ENCODE measurements around the gene STRAP. TPM values are rescaled to one million over a fixed set of nuclear protein-coding genes. Genes with fewer than 3 reads are reported as not detected.
"Not testable (repeated sequence)": the region's sequence is repeated elsewhere in the genome, so short reads cannot be mapped to it uniquely, and the experiment has no call there.

STRAP gene
- total RNA-seq, 1 donor: 69.5 TPM

DNA sequence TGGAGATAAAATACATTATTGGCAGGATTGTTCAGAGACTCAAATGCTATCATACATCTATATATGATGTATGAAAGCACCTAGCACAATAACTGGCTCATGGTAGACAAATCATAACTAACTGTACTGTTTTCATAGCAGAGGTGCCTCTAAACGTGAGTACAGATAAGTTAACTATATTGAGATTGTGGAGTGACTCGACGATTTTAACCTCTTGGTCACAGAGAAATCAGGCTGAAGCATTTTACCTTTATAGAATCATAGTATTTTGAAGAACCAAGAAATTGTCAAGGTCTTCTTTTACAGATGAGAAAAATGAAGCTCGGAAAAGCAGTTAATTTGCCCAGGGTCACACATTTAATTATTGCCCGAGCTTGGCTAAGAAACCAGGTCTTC lies 28.3 kb downstream of the STRAP start:
- Histone ChIP-seq H3K27ac (ENCODE audit: low read depth, low read length) (peak overlapping the region; percentile 79), H3K4me3 (ENCODE audit: insufficient read depth, low read length) (peak overlapping the region; percentile 85), H3K4me2 (ENCODE audit: insufficient read depth, low read length) (peak overlapping the region; percentile 84), H3K79me2 (ENCODE audit: insufficient read depth, low read length) (peaks cover 18% of the 10 kb centered on the region), H4K20me1 (ENCODE audit: insufficient read depth, low read length) (no peaks in the 10 kb centered on the region), H3K9me3 (ENCODE audit: low read depth, low read length) (no peaks in the 10 kb centered on the region), H2AFZ (ENCODE audit: low read length) (peak overlapping the region; percentile 58), H3K4me1 (ENCODE audit: insufficient read depth, low read length) (peaks cover 13% of the 10 kb centered on the region), H3K27me3 (ENCODE audit: insufficient read depth, low read length) (no peaks in the 10 kb centered on the region), H3K36me3 (ENCODE audit: insufficient read depth, low read length) (peaks cover 18% of the 10 kb centered on the region)
- TF ChIP-seq, protein P1, sequence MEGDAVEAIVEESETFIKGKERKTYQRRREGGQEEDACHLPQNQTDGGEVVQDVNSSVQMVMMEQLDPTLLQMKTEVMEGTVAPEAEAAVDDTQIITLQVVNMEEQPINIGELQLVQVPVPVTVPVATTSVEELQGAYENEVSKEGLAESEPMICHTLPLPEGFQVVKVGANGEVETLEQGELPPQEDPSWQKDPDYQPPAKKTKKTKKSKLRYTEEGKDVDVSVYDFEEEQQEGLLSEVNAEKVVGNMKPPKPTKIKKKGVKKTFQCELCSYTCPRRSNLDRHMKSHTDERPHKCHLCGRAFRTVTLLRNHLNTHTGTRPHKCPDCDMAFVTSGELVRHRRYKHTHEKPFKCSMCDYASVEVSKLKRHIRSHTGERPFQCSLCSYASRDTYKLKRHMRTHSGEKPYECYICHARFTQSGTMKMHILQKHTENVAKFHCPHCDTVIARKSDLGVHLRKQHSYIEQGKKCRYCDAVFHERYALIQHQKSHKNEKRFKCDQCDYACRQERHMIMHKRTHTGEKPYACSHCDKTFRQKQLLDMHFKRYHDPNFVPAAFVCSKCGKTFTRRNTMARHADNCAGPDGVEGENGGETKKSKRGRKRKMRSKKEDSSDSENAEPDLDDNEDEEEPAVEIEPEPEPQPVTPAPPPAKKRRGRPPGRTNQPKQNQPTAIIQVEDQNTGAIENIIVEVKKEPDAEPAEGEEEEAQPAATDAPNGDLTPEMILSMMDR (IDR thresholded peaks at IDR 0.05; ENCODE audit: extremely low read depth, low read depth, low read length): no peak
- DNase-seq (ENCODE audit: insufficient read length, low spot score, missing footprints): no peak

DNA sequence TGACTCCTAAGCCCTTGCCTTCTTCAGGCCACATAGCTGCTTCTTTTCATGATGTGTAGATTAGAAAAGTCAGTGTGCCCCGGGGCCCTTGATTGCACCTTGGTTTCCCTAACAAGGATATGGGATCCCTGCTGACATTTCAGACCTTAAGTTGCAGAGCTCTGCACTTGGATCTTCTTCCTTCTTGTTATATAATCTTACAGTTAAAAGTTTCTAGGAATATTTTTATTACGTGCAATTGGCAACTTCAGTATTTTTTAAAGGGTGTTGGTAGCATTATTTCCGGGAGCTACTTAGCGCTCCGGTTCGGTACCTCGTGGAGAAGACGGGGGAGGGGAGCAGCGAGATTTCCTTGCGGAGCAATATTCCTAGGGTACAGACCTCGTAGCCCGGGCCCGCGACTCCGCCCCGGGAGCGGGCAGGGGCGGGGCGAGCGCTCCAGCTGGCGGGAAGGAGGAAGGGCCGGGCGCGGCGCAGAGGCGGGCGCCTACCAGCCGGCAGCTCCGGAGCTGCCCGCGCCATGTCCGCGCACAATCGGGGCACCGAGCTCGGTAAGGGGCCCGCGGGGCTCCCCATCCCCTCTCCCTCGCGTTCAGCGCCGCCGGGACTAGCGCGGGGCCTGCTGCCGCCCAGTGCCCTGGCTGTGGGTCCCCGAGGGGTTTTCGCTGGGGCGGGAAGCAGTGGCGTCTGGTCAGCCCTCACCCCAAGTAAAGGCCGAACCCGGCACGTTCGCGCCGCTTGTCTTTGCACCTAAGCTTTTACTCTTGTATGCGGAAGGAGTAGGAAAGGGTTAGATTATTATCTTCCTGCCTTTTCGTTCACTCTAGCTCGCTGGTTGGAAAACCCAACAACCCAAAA lies 28.9 kb downstream of the STRAP start, which contains the start of gene DERA:
DERA (plus strand) TSS at position 469 of the 858 bp plus-strand sequence; CDS start at position 521, 52 bp downstream.
- H3K4me3 ChIP-seq (ENCODE audit: insufficient read depth, low read length): peak within 1 kb of the TSS; percentile 85
- no peaks in the 10 kb centered on the region for H3K9me3 ChIP-seq (ENCODE audit: low read depth, low read length)
- peak within 1 kb of the TSS; percentile 65 for H2AFZ ChIP-seq (ENCODE audit: low read length)
- H3K4me2 ChIP-seq (ENCODE audit: insufficient read depth, low read length): peak within 1 kb of the TSS; percentile 84
- no peaks in the 10 kb centered on the region for H3K27me3 ChIP-seq (ENCODE audit: insufficient read depth, low read length)
- peak; percentile 93 for DNase-seq (ENCODE audit: insufficient read length, low spot score, missing footprints)
- peaks cover 13% of the 10 kb centered on the region for H3K4me1 ChIP-seq (ENCODE audit: insufficient read depth, low read length)
- peak within 1 kb of the TSS; percentile 79 for H3K27ac ChIP-seq (ENCODE audit: low read depth, low read length)
- H4K20me1 ChIP-seq (ENCODE audit: insufficient read depth, low read length): no peaks in the 10 kb centered on the region
- peaks cover 24% of the 10 kb centered on the region for H3K79me2 ChIP-seq (ENCODE audit: insufficient read depth, low read length)
- TF ChIP-seq, protein P1 (IDR thresholded peaks at IDR 0.05; ENCODE audit: extremely low read depth, low read depth, low read length): no peak
- H3K36me3 ChIP-seq (ENCODE audit: insufficient read depth, low read length): peaks cover 20% of the 10 kb centered on the region

DNA sequence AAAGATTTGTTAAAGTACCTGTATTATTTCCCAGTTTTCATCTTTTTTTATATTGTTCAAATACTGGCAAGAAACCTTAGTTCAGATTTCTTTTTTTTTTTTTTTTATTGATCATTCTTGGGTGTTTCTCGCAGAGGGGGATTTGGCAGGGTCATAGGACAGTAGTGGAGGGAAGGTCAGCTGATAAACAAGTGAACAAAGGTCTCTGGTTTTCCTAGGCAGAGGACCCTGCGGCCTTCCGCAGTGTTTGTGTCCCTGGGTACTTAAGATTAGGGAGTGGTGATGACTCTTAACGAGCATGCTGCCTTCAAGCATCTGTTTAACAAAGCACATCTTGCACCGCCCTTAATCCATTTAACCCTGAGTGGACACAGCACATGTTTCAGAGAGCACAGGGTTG lies 29.7 kb downstream of the STRAP start:
- peak overlapping the region; percentile 79 for H3K27ac ChIP-seq (ENCODE audit: low read depth, low read length)
- peaks cover 25% of the 10 kb centered on the region for H3K79me2 ChIP-seq (ENCODE audit: insufficient read depth, low read length)
- H2AFZ ChIP-seq (ENCODE audit: low read length); DNase-seq (ENCODE audit: insufficient read length, low spot score, missing footprints); H3K9me3 ChIP-seq (ENCODE audit: low read depth, low read length); H3K27me3 ChIP-seq (ENCODE audit: insufficient read depth, low read length); H4K20me1 ChIP-seq (ENCODE audit: insufficient read depth, low read length): not testable (repeated sequence)
- peak overlapping the region; percentile 85 for H3K4me3 ChIP-seq (ENCODE audit: insufficient read depth, low read length)
- H3K36me3 ChIP-seq (ENCODE audit: insufficient read depth, low read length): peaks cover 12% of the 10 kb centered on the region
- H3K4me2 ChIP-seq (ENCODE audit: insufficient read depth, low read length): peak overlapping the region; percentile 84
- peaks cover 13% of the 10 kb centered on the region for H3K4me1 ChIP-seq (ENCODE audit: insufficient read depth, low read length)

DNA sequence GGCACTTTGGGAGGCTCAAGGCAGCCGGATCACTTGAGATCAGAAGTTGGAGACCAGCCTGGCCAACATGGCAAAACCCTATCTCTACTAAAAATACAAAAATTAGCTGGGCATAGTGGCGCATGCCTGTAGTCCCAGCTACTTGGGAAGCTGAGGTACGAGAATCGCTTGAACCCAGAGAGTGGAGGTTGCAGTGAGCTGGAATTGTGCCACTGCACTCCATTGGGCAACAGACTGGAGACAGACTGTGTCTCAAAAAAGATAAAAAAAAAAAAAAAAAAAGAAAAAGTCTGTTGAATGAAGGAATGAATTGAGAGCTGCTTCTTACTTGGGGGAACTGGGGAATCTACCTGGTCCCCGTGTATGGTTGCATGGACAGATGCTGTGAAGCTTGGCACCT lies 31.9 kb downstream of the STRAP start:
- H3K27ac ChIP-seq (ENCODE audit: low read depth, low read length); H3K9me3 ChIP-seq (ENCODE audit: low read depth, low read length); H4K20me1 ChIP-seq (ENCODE audit: insufficient read depth, low read length); H3K4me2 ChIP-seq (ENCODE audit: insufficient read depth, low read length); H3K4me3 ChIP-seq (ENCODE audit: insufficient read depth, low read length); DNase-seq (ENCODE audit: insufficient read length, low spot score, missing footprints); H2AFZ ChIP-seq (ENCODE audit: low read length); H3K27me3 ChIP-seq (ENCODE audit: insufficient read depth, low read length); H3K36me3 ChIP-seq (ENCODE audit: insufficient read depth, low read length): not testable (repeated sequence)
- Histone ChIP-seq H3K4me1 (ENCODE audit: insufficient read depth, low read length) (peaks cover 13% of the 10 kb centered on the region), H3K79me2 (ENCODE audit: insufficient read depth, low read length) (peaks cover 39% of the 10 kb centered on the region)

DNA sequence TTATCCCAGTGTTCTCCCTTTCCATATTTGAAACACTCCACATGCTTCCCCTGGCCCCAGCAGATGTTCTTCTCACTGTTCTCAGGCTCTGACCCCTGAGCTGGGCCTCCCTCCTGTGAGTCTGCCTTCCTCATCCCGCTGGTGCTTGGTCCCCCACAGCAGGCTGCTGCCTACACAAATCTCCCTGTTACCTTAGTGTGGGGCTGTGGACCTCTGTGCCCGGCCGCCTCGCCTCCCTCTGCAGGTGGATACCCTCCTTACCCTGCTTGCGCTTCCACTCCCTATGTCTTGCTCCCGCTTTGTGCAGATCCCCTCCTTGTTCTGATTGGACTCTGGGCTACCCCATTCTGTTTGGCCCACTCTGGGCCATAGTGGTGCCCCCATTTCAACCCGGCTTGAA lies 35.9 kb downstream of the STRAP start:
- no peaks in the 10 kb centered on the region for H4K20me1 ChIP-seq (ENCODE audit: insufficient read depth, low read length)
- no peaks in the 10 kb centered on the region for H3K27me3 ChIP-seq (ENCODE audit: insufficient read depth, low read length)
- TF ChIP-seq, protein P1 (IDR thresholded peaks at IDR 0.05; ENCODE audit: extremely low read depth, low read depth, low read length): no peak
- H3K4me1 ChIP-seq (ENCODE audit: insufficient read depth, low read length): no peaks in the 10 kb centered on the region
- H3K4me3 ChIP-seq (ENCODE audit: insufficient read depth, low read length): no peak overlapping the region
- no peak for DNase-seq (ENCODE audit: insufficient read length, low spot score, missing footprints)
- H3K79me2 ChIP-seq (ENCODE audit: insufficient read depth, low read length): peaks cover 58% of the 10 kb centered on the region
- no peak overlapping the region for H3K27ac ChIP-seq (ENCODE audit: low read depth, low read length)
- peaks cover 5% of the 10 kb centered on the region for H3K36me3 ChIP-seq (ENCODE audit: insufficient read depth, low read length)
- H2AFZ ChIP-seq (ENCODE audit: low read length): no peak overlapping the region
- no peak overlapping the region for H3K4me2 ChIP-seq (ENCODE audit: insufficient read depth, low read length)
- no peaks in the 10 kb centered on the region for H3K9me3 ChIP-seq (ENCODE audit: low read depth, low read length)
